ENCODE measurements around the gene ATG101.

DNA sequence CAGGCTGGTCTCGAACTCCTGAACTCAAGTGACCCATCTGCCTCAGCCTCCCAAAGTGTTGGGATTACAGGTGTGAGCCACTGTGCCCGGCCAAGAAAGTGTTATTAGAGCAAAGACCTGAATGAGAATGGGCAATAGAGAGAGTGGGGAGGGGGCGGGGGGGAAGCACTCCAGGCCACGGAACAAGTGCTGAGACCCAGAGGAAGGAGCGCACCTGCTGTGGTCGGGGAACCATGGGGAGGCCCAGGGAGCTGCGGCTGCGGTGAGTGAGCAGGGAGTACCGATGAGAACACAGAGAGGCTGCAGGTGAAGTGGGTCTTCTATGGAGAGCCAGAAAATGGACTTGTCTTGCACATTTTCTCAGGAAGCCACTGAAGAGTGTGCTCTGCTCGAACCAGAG is 20.5 kb downstream of the ATG101 start:
- TF ChIP-seq FIP1L1 (IDR thresholded peaks at IDR 0.05; ENCODE audit: low read depth, low read length, poor library complexity, severe bottlenecking) (no peak), SMARCC2 (IDR thresholded peaks at IDR 0.05; ENCODE audit: low read depth) (no peak), TAF7 (tag; IDR thresholded peaks at IDR 0.05) (no peak), ZNF165 (CRISPR knock-in tag; IDR thresholded peaks at IDR 0.05; ENCODE audit: borderline replicate concordance) (no peak), SMAD1 (IDR thresholded peaks at IDR 0.05; ENCODE audit: low read depth, low read length, partially characterized antibody) (no peak), TEAD2 (tag; IDR thresholded peaks at IDR 0.05) (no peak), EZH2 (IDR thresholded peaks at IDR 0.05; ENCODE audit: borderline replicate concordance, low read depth, low read length) (no peak), CXXC5 (CRISPR knock-in tag; IDR thresholded peaks at IDR 0.05) (no peak), FOXM1 (IDR thresholded peaks at IDR 0.05; ENCODE audit: low read depth) (no peak), FOXM1 (CRISPR knock-in tag; IDR thresholded peaks at IDR 0.05; ENCODE audit: low read depth) (no peak), ZSCAN29 (IDR thresholded peaks at IDR 0.05) (no peak), RBFOX2 (IDR thresholded peaks at IDR 0.05; ENCODE audit: low read depth, low read length) (no peak), HCFC1 (IDR thresholded peaks at IDR 0.05; ENCODE audit: low read depth, low read length) (no peak)

Data from K562 (cell line).